Measurements from ENCODE around the gene MAN2B2.

The MAN2B2 gene

DNA sequence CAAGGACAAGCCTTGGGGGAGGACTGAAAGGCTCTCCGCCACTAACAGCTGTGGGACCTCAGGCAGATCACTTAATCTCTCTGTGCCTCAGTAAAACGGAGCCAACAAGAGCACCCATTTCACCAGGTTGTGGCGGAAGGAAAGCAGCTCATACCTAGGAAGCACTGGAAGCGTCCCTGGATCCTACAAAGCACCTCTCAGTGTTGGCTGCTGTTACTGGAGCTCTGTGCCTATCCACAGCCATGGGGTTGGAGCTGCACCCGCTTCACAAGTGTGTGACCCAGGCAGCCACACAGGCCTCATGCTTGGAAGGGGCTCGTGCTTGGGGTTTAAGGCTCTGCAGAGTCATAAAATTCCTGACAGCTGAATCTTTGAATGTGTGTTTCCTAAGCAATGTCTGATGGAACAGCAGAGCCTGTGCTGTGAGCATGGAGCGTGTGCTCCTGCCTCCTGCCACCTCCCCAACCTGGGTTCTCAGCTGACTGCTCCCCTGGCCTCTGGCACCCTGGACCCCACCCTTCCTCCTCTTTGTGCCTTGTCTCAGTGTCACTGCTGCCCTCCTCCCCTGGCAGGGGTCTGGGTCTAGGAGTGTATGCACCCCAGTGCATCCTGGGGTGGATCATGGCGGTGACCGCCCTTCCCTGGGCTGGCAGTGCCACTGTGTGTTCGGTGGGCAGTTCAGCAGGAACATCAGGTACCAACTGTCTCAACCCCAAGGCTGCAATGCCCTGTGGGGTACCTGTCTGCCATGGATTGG, 14.4 kb upstream of the MAN2B2 start:
- peak; percentile 27 for DNase-seq (ENCODE audit: low read depth)
- H3K4me3 ChIP-seq (ENCODE audit: low read length): no peak overlapping the region
- no peak for TF ChIP-seq CTCF (IDR thresholded peaks at IDR 0.05; ENCODE audit: insufficient read depth, low read depth, low read length, missing control alignments)

GRCh38 chr4:6561173-6561516, 13.8 kb upstream of the MAN2B2 start:
- TF ChIP-seq CTCF (IDR thresholded peaks at IDR 0.05; ENCODE audit: insufficient read depth, low read depth, low read length, missing control alignments): no peak
- H3K4me3 ChIP-seq (ENCODE audit: low read length): no peak overlapping the region
- DNase-seq (ENCODE audit: low read depth): peak; percentile 26

DNA sequence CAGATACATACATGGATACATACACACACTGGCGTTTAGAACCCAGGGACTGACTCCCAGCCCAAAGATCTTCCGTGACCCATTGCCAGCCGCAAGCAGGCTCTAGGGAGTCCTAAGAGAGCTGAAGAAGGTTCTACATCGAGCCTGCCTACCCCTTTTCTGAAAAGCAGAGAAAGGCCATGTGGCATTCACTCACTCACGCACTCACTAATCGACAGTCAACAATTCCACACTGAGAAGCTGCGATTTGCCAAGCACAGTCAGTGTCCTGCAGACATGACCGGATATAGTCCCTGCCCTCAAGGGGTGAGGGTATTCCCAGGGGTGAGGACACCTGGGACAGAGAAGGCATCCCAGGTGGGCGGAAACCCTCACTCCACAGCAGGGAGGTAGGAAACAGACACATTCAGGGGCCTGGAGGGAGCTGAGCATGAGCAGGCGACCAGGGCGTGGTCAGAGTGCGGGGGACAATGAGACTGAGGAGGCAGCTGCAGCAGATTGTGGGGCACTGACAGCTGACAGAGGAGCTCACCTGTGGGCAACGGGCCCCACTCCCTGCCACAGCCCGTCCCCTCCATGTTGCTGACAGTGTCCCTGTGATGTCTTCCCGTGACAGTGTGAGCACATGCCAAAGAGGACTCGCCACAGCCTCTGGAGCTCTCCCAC, 13.2 kb upstream of the MAN2B2 start:
- DNase-seq (ENCODE audit: low read depth): no peak
- TF ChIP-seq CTCF (IDR thresholded peaks at IDR 0.05; ENCODE audit: insufficient read depth, low read depth, low read length, missing control alignments): no peak
- no peak overlapping the region for H3K4me3 ChIP-seq (ENCODE audit: low read length)

DNA sequence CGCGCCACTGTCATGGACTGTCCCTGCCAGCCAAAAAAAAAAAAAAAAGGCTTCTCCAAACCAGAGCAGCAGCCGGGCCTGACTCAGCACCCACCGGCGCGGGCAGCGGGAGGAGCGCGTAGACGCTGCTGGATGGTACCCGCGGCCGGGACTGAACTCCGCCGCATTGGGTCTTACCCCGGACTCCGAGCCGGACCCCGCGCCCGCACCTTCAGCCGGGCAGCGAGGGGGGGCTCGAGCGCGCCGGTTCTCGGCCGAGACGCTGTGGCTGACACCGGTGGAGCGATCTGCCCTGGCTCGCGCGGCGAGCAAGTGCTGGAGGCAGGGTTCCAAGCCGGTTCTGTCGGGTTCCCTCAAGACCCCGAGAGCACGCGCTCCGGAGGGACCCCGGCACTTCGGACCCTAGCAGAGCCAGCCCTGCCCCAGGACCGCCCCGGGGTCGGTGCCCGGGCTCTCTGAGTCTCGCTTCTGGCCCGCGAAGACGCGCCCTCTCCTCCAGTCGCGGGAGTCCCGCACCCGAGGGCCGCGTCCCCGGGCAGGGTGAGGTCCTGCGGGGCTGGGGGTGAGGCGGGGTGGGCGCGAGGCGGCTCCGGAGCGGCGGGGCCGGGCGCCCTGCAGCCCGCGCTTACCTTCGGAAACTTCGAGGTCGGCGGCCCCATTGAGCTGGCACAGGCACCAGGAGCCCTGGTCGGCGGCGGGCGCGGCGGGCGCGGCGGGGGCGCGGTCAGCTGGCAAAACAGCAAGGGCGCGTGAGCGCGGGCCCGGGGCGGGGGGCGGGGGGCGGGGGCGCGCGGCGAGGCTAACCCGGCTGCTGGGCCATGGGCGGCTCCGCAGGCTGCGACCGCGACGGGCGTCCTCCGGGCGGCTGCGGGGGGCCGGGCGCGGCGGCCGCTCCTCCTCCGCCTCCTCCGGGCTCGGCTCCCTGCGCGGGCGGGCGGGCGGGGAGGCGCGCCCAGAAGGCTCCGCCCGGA, 11.8 kb upstream of the MAN2B2 start:
- peak overlapping the region; percentile 42 for H3K4me3 ChIP-seq (ENCODE audit: low read length)
- no peak for TF ChIP-seq CTCF (IDR thresholded peaks at IDR 0.05; ENCODE audit: insufficient read depth, low read depth, low read length, missing control alignments)
- DNase-seq (ENCODE audit: low read depth): peak; percentile 42

GRCh38 chr4:6563935-6564645, 10.9 kb upstream of the MAN2B2 start:
- TF ChIP-seq CTCF (IDR thresholded peaks at IDR 0.05; ENCODE audit: insufficient read depth, low read depth, low read length, missing control alignments): no peak
- no peak for DNase-seq (ENCODE audit: low read depth)
- peak overlapping the region; percentile 21 for H3K4me3 ChIP-seq (ENCODE audit: low read length)

- no peak for TF ChIP-seq CTCF (IDR thresholded peaks at IDR 0.05; ENCODE audit: insufficient read depth, low read depth, low read length, missing control alignments)
- peak; percentile 49 for DNase-seq (ENCODE audit: low read depth)
Measured at GRCh38 chr4:6565691-6566390, 9.1 kb upstream of the MAN2B2 start.

More at GRCh38 chr4:6565691-6566390, 9.1 kb upstream of the MAN2B2 start:
- no peak overlapping the region for H3K4me3 ChIP-seq (ENCODE audit: low read length)
